Fibroblast of lung (primary cell): Measurements from ENCODE around the gene PTPRO. TPM values are rescaled to one million over a fixed set of nuclear protein-coding genes. Genes with fewer than 3 reads are reported as not detected.

Source experiments
- DNase-seq, 2 donors: peaks; one replicate each; pipeline versions ENCODE4 v3.0.0 to v3.0.0-alpha.2; 2010; ENCODE audit warnings: low read depth in 2 of 2
- H2AFZ ChIP-seq: 2 replicates; pipeline ENCODE4 v1.5.1; 2012; ENCODE audit warnings: low read length, control low read depth, inconsistent platforms
- H3K27ac ChIP-seq: 2 replicates; pipeline ENCODE4 v1.5.1; 2011; ENCODE audit warnings: low read length, control low read depth; ENCODE audit not compliant: insufficient read depth
- H3K27me3 ChIP-seq: 2 replicates; pipeline ENCODE4 v1.5.1; 2011; ENCODE audit warnings: mild to moderate bottlenecking, low read length; ENCODE audit not compliant: control insufficient read depth, insufficient read depth
- H3K36me3 ChIP-seq: 2 replicates; pipeline ENCODE4 v1.5.1; 2011; ENCODE audit warnings: low read length; ENCODE audit not compliant: control insufficient read depth, insufficient read depth
- H3K4me1 ChIP-seq: 2 replicates; pipeline ENCODE4 v1.5.1; 2011; ENCODE audit warnings: low read length; ENCODE audit not compliant: control insufficient read depth, insufficient read depth; ENCODE audit errors: extremely low read depth
- H3K4me2 ChIP-seq: 2 replicates; pipeline ENCODE4 v1.5.1; 2011; ENCODE audit warnings: low read length, control low read depth; ENCODE audit not compliant: insufficient read depth; ENCODE audit errors: extremely low read depth
- H3K4me3 ChIP-seq, 4 experiments: fragments of 200-600 bp in 1 of 4; sonication (generic) in 1 of 4; replicated peaks in 1 of 4; 2 replicates each; pipeline ENCODE4 v1.5.1; 2011 to 2016; ENCODE audit warnings: low read length in 4 of 4, low read depth in 3 of 4, mild to moderate bottlenecking in 3 of 4, control low read depth in 2 of 4, inconsistent platforms in 1 of 4, mixed read lengths in 1 of 4; ENCODE audit not compliant: insufficient read depth in 1 of 4; ENCODE audit errors: control extremely low read depth in 1 of 4
- H3K79me2 ChIP-seq: 2 replicates; pipeline ENCODE4 v1.5.1; 2012; ENCODE audit warnings: mild to moderate bottlenecking, low read length, inconsistent platforms; ENCODE audit not compliant: control insufficient read depth, insufficient read depth
- H3K9ac ChIP-seq: 2 replicates; pipeline ENCODE4 v1.5.1; 2011; ENCODE audit warnings: mild to moderate bottlenecking, low read length, control low read depth; ENCODE audit not compliant: insufficient read depth
- H3K9me3 ChIP-seq: 2 replicates; pipeline ENCODE4 v1.5.1; 2012; ENCODE audit warnings: low read depth, low read length; ENCODE audit not compliant: control insufficient read depth, insufficient read depth
- H4K20me1 ChIP-seq: 2 replicates; pipeline ENCODE4 v1.5.1; 2011; ENCODE audit warnings: low read length; ENCODE audit not compliant: control insufficient read depth, insufficient read depth; ENCODE audit errors: extremely low read depth
- CTCF ChIP-seq, 2 donors: IDR thresholded peaks in 1 of 2; conservative IDR thresholded peaks in 1 of 2; 1 replicate in 1 of 2; 2 replicates in 1 of 2; pipeline ENCODE4 v1.5.1; 2011 to 2012; ENCODE audit warnings: low read length in 2 of 2, control low read depth in 1 of 2, inconsistent platforms in 1 of 2, low read depth in 1 of 2, mild to moderate bottlenecking in 1 of 2
- EZH2 ChIP-seq: IDR thresholded peaks from 2 replicates; pipeline ENCODE4 v1.5.1; 2012; ENCODE audit warnings: low read length, control low read depth, mild to moderate bottlenecking; ENCODE audit errors: missing control alignments
- polyA plus RNA-seq, 2 donors: library from polyadenylated mRNA; depleted of rRNA in 1 of 2; stranded (reverse) in 1 of 2; unstranded in 1 of 2; fragments of >200 nt; gene quantifications; 2 replicates each; pipeline ENCODE4 v1.2.1, GENCODE V29; 2011 to 2012; ENCODE audit warnings: missing spikeins in 1 of 2
- total RNA-seq: library from RNA; depleted of rRNA; stranded (reverse); fragments of >200 nt; gene quantifications from 2 replicates; pipeline ENCODE4 v1.2.1, GENCODE V29; 2014

Gene PTPRO
- total and polyA plus RNA-seq, 2 donors (not counting 1 experiment from before 2014, with no cell fraction given), result 0.33 to 0.35 TPM

- no peaks in the 10 kb centered on the region for H3K9me3 ChIP-seq
- no peaks in the 10 kb centered on the region for H3K27me3 ChIP-seq
- no peak overlapping the region for H2AFZ ChIP-seq
- H3K9ac ChIP-seq, result no peak overlapping the region
- no peaks in the 10 kb centered on the region for H4K20me1 ChIP-seq
- DNase-seq, result peak in 1 of 2 donors; percentile 44
- H3K4me1 ChIP-seq, result peaks cover 19% of the 10 kb centered on the region
- H3K4me2 ChIP-seq, result no peak overlapping the region
- no peak overlapping the region for H3K4me3 ChIP-seq
- no peak overlapping the region for H3K27ac ChIP-seq
- H3K36me3 ChIP-seq, result no peaks in the 10 kb centered on the region
- no peaks in the 10 kb centered on the region for H3K79me2 ChIP-seq
- TF ChIP-seq EZH2 (no peak), CTCF (conservative IDR thresholded peaks at IDR 0.05 in 1 of 2, IDR thresholded peaks at IDR 0.05 in 1 of 2; ENCODE audit: low read depth in 1 of 2, low read length in 2 of 2) (no peak)
Observed at GRCh38 chr12:15603474-15604085, 281.3 kb downstream of the PTPRO start.

GRCh38 chr12:15605881-15606590 is 283.7 kb downstream of the PTPRO start:
- TF ChIP-seq EZH2 (no peak), CTCF (conservative IDR thresholded peaks at IDR 0.05 in 1 of 2, IDR thresholded peaks at IDR 0.05 in 1 of 2; ENCODE audit: low read depth in 1 of 2, low read length in 2 of 2) (no peak)
- H3K9ac ChIP-seq, result no peak overlapping the region
- H3K27ac ChIP-seq, result no peak overlapping the region
- no peaks in the 10 kb centered on the region for H3K36me3 ChIP-seq
- no peaks in the 10 kb centered on the region for H3K9me3 ChIP-seq
- H3K4me2 ChIP-seq, result no peak overlapping the region
- no peak for DNase-seq
- H3K79me2 ChIP-seq, result no peaks in the 10 kb centered on the region
- H2AFZ ChIP-seq, result no peak overlapping the region
- peaks cover 9% of the 10 kb centered on the region for H3K4me1 ChIP-seq
- no peaks in the 10 kb centered on the region for H4K20me1 ChIP-seq
- no peaks in the 10 kb centered on the region for H3K27me3 ChIP-seq
- no peak overlapping the region for H3K4me3 ChIP-seq

GRCh38 chr12:15608406-15608805 is 286.1 kb downstream of the PTPRO start:
- Histone ChIP-seq H3K4me2 (no peak overlapping the region), H3K4me1 (no peaks in the 10 kb centered on the region), H2AFZ (no peak overlapping the region), H3K4me3 (no peak overlapping the region), H3K36me3 (no peaks in the 10 kb centered on the region), H3K27ac (no peak overlapping the region), H3K27me3 (no peaks in the 10 kb centered on the region), H3K9ac (no peak overlapping the region), H3K79me2 (no peaks in the 10 kb centered on the region), H4K20me1 (no peaks in the 10 kb centered on the region), H3K9me3 (no peaks in the 10 kb centered on the region)
- TF ChIP-seq CTCF (conservative IDR thresholded peaks at IDR 0.05 in 1 of 2, IDR thresholded peaks at IDR 0.05 in 1 of 2; ENCODE audit: low read depth in 1 of 2, low read length in 2 of 2), result no peak
- TF ChIP-seq EZH2, result no peak
- DNase-seq, result no peak
